Left ventricle myocardium inferior (tissue), 1 donor: Measurements from ENCODE around the gene MDFI. TPM values are rescaled to one million over a fixed set of nuclear protein-coding genes. Genes with fewer than 3 reads are reported as not detected.
A peak's percentile ranks its signal among the peaks of the same experiment; 100 is the strongest.

Experiments used
- DNase-seq: peaks from one replicate; pipeline ENCODE4 v3.0.0-alpha.2; 2020
- H3K27ac ChIP-seq: fragments of 200-600 bp; replicated peaks from 2 replicates; pipeline ENCODE4 v1.8.0; 2021
- H3K27me3 ChIP-seq: fragments of 200-600 bp; 2 replicates; pipeline ENCODE4 v1.8.0; 2021; ENCODE audit warnings: low read depth
- H3K36me3 ChIP-seq: fragments of 200-600 bp; 2 replicates; pipeline ENCODE4 v1.8.0; 2021
- H3K4me1 ChIP-seq: fragments of 200-600 bp; 2 replicates; pipeline ENCODE4 v1.8.0; 2021
- H3K4me3 ChIP-seq: fragments of 200-600 bp; 2 replicates; pipeline ENCODE4 v1.8.0; 2021; ENCODE audit warnings: mild to moderate bottlenecking, moderate library complexity
- H3K9me3 ChIP-seq: fragments of 200-600 bp; replicated peaks from 2 replicates; pipeline ENCODE4 v1.8.0; 2021
- intact Hi-C: fragments of 100-400 bp; cut with micrococcal nuclease; formaldehyde crosslinking; loops from one replicate; pipeline ENCODE4 v1.11.0; 2022
- total RNA-seq: library from RNA; stranded (reverse); fragmentation: NEBNext Ultra II Directional; extraction: Animal tissue kit (Norgen Biotek cat#: 25700); gene quantifications from one replicate; pipeline ENCODE4 v1.2.1, GENCODE V29; 2021
- TF ChIP-seq, protein P1 (sequence below): fragments of 200-600 bp; IDR thresholded peaks from 2 replicates; pipeline ENCODE4 v1.8.0; 2021; ENCODE audit warnings: antibody characterized with exemption, mild to moderate bottlenecking, borderline replicate concordance
- donor health status: DM: no; HTN: yes; CAD: no; lungs with severe emphysema.

Gene MDFI
- total RNA-seq, 1 donor from 2014 or later, result 0.77 TPM

- DNase-seq, result no peak
- intact Hi-C loops, result loop anchor here (10.0 kb wide), 1 partner anchor 223 kb away; no protein-coding TSS in a partner anchor
- Histone ChIP-seq H3K36me3 (peaks cover 61% of the 10 kb centered on the region), H3K27ac (peak overlapping the region; percentile 46), H3K27me3 (no peaks in the 10 kb centered on the region), H3K4me3 (no peak overlapping the region), H3K4me1 (peaks cover 36% of the 10 kb centered on the region), H3K9me3 (no peaks in the 10 kb centered on the region)
- TF ChIP-seq, protein P1, sequence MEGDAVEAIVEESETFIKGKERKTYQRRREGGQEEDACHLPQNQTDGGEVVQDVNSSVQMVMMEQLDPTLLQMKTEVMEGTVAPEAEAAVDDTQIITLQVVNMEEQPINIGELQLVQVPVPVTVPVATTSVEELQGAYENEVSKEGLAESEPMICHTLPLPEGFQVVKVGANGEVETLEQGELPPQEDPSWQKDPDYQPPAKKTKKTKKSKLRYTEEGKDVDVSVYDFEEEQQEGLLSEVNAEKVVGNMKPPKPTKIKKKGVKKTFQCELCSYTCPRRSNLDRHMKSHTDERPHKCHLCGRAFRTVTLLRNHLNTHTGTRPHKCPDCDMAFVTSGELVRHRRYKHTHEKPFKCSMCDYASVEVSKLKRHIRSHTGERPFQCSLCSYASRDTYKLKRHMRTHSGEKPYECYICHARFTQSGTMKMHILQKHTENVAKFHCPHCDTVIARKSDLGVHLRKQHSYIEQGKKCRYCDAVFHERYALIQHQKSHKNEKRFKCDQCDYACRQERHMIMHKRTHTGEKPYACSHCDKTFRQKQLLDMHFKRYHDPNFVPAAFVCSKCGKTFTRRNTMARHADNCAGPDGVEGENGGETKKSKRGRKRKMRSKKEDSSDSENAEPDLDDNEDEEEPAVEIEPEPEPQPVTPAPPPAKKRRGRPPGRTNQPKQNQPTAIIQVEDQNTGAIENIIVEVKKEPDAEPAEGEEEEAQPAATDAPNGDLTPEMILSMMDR, result no peak
Measured at GRCh38 chr6:41687501-41688175, 49.4 kb downstream of the MDFI start.

- H3K27ac ChIP-seq, result peak overlapping the region; percentile 46
- peaks cover 36% of the 10 kb centered on the region for H3K4me1 ChIP-seq
- intact Hi-C loops, result loop anchor here (10.0 kb wide), 1 partner anchor 224 kb away; no protein-coding TSS in a partner anchor
- DNase-seq, result no peak
- H3K27me3 ChIP-seq, result no peaks in the 10 kb centered on the region
- TF ChIP-seq, protein P1, result no peak
- H3K4me3 ChIP-seq, result no peak overlapping the region
- no peaks in the 10 kb centered on the region for H3K9me3 ChIP-seq
- peaks cover 61% of the 10 kb centered on the region for H3K36me3 ChIP-seq
Measured at GRCh38 chr6:41688256-41688965, 50.1 kb downstream of the MDFI start.

GRCh38 chr6:41689171-41690008, 51.1 kb downstream of the MDFI start:
- intact Hi-C loops, result loop anchor here (10.0 kb wide), 1 partner anchor 225 kb away; no protein-coding TSS in a partner anchor
- TF ChIP-seq, protein P1, result no peak
- no peaks in the 10 kb centered on the region for H3K9me3 ChIP-seq
- H3K27ac ChIP-seq, result peak overlapping the region; percentile 46
- DNase-seq, result no peak
- no peaks in the 10 kb centered on the region for H3K27me3 ChIP-seq
- H3K4me1 ChIP-seq, result peaks cover 41% of the 10 kb centered on the region
- H3K36me3 ChIP-seq, result peaks cover 59% of the 10 kb centered on the region
- H3K4me3 ChIP-seq, result no peak overlapping the region

DNA sequence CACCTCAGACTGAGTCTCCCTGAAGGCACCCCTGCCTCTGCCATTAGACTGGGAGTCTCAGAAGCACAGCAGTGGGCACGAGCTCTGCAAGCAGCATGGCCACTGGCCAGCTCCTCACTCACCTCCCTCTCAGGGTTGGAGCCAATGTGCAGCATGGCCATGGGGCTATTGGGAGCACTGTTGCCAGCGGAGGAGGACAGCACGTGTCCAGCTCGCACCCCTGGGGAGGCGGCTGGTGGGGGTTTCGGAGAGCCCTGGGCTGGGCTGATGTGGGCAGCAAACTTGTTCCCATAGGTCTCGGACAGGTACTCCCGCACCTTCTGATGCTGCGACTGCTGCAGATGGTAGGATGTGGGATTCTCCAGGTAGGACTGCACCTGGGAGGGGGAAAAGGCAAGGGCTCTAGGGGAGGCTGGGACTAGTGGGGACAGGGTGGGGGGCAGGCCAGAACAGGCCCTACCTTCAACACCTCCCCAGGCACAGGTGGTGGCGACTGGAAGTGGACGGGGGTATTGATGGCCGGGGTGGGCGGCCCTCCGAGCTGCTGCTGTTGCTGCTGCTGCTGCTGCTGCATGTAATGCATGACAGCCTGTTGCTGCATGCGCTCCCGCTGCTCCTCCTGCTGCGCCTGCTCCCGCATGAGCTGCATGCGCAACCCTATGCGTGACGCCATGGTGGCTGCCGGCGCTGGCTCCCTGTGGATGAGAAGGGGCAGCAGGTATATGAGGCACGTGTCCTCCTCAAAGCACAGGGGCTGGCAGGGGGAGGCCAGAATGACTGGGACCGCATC, 52.5 kb downstream of the MDFI start:
- Histone ChIP-seq H3K4me1 (peaks cover 50% of the 10 kb centered on the region), H3K27ac (no peak overlapping the region), H3K4me3 (no peak overlapping the region), H3K36me3 (peaks cover 45% of the 10 kb centered on the region), H3K9me3 (no peaks in the 10 kb centered on the region), H3K27me3 (no peaks in the 10 kb centered on the region)
- TF ChIP-seq, protein P1, result no peak
- intact Hi-C loops, result no loop called here
- DNase-seq, result no peak
